Activated T-helper 2 cell treated with anti-CD3 and anti-CD28 coated beads, Interferon-gamma antibody, Interleukin-2, Interleukin-4, amounts not matched to agents 10 μg/mL and 5 μg/mL and 100 μg/mL, durations not matched to agents 14 hours and 24 hours and 36 hours (primary cell): ENCODE data around the gene RRAGD. TPM values are rescaled to one million over a fixed set of nuclear protein-coding genes. Genes with fewer than 3 reads are reported as not detected.

Experiments used
- DNase-seq: peaks from one replicate; pipeline ENCODE4 v3.0.0; 2021; ENCODE audit warnings: low spot score
- H3K27ac Mint-ChIP-seq: one replicate; pipeline ENCODE4 v1.8.0; 2021; ENCODE audit warnings: mixed read lengths
- H3K27me3 Mint-ChIP-seq: one replicate; pipeline ENCODE4 v1.8.0; 2021; ENCODE audit warnings: low read depth, mixed read lengths
- H3K36me3 Mint-ChIP-seq: one replicate; pipeline ENCODE4 v1.8.0; 2021; ENCODE audit warnings: low read depth, mixed read lengths
- H3K4me1 Mint-ChIP-seq: one replicate; pipeline ENCODE4 v1.8.0; 2021; ENCODE audit warnings: low read depth, mixed read lengths
- H3K4me3 Mint-ChIP-seq: one replicate; pipeline ENCODE4 v1.8.0; 2021; ENCODE audit warnings: low read depth, mild to moderate bottlenecking, moderate library complexity, mixed read lengths
- H3K9me3 Mint-ChIP-seq: one replicate; pipeline ENCODE4 v1.8.0; 2021; ENCODE audit warnings: mixed read lengths
- intact Hi-C: fragments of 100-400 bp; cut with micrococcal nuclease; formaldehyde crosslinking; loops from one replicate; pipeline ENCODE4 v1.15.1; 2023
- total RNA-seq: library from RNA; stranded (reverse); gene quantifications from 2 replicates; pipeline ENCODE4 v1.2.3, GENCODE V29; 2022

Gene RRAGD
- total RNA-seq, 1 donor from 2014 or later: 7.2 TPM

DNA sequence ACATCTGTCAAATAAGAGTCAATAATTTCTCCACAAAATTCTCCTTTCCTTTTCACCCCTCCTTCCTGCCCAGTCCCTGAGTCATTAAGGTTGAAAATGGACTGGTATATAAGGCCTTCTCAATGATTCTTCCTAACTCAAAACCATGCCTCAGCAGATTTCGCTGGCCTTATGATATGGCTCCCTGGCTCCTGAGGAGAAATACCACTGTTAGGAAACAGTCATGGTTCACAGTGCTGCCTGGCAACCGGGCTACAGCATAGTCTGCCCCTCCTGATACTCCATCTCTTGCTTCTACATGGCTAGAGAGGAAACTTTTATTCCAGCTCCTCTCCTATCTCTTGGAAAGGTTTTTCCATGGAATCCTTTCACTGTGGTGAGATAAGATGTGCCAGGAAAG is 64.2 kb downstream of the RRAGD start:
- H3K27me3 Mint-ChIP-seq: no peaks in the 10 kb centered on the region
- peaks cover 50% of the 10 kb centered on the region for H3K4me1 Mint-ChIP-seq
- no peak for DNase-seq
- peaks cover 24% of the 10 kb centered on the region for H3K36me3 Mint-ChIP-seq
- no peak overlapping the region for H3K4me3 Mint-ChIP-seq
- H3K9me3 Mint-ChIP-seq: no peaks in the 10 kb centered on the region
- intact Hi-C loops: no loop called here
- no peak overlapping the region for H3K27ac Mint-ChIP-seq

DNA sequence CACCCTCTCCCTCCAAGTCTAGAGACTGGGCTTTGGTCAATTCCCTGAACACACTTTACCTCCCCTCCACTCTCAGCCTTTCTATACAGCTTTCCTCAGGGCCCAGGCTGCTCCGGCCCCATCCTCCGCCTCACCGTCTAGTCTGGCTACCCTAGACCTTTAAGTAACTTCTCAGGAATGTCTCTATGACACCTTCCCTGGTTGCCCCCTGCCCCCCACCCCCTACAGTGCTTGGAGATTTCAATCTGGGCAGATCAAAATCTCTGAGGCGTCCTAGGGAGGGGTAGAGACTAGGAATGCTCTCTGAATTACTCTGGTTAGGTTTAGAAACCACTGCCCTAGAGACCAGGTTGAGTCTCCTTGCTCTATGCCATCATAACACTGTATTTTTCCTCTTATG is 65.6 kb downstream of the RRAGD start:
- Mint-ChIP-seq H3K9me3 (no peaks in the 10 kb centered on the region), H3K4me1 (peaks cover 46% of the 10 kb centered on the region), H3K4me3 (no peak overlapping the region), H3K36me3 (peaks cover 25% of the 10 kb centered on the region), H3K27ac (no peak overlapping the region), H3K27me3 (no peaks in the 10 kb centered on the region)
- no peak for DNase-seq
- intact Hi-C loops: no loop called here

DNA sequence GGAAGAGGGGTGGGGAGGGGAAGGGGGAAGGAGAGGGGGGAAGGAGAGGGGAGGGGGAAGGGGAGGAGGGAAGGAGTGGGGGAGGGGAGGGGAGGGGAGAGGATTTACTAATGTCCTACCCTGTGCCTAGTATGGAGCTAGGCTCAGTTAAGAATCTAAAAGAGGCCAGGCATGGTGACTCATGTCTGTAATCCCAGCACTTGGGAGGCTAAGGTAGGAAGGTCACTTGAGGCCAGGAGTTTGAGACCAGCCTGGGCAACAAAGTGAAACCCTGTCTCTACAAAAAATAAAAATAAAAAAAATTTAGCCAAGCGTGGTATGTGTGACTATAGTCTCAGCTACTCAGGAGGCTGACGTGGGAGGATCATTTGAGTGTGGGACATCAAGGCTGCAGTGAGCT is 72.5 kb downstream of the RRAGD start:
- Mint-ChIP-seq H3K36me3 (peaks cover 39% of the 10 kb centered on the region), H3K4me1 (peaks cover 8% of the 10 kb centered on the region), H3K9me3 (no peaks in the 10 kb centered on the region), H3K4me3 (no peak overlapping the region), H3K27me3 (no peaks in the 10 kb centered on the region), H3K27ac (no peak overlapping the region)
- intact Hi-C loops: no loop called here
- DNase-seq: no peak

DNA sequence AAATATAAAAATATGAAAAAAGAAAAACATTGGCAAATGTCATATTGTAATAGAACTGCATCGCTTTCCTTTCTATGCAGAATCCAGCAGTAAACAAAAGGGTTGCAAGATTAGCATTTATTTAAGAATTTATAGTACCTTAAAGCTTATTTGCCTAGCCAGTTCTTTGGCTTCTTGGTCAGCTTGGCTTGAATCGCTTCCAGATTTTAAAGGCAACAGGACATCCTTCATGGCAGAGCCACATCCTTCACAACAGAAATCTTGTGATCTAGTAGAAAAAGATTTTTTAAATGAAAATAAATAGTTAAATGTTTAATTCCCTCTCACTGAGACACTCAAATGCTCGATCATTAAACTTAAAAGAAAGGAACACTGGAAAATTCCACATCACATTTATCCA is 76.9 kb downstream of the RRAGD start:
- H3K9me3 Mint-ChIP-seq: no peaks in the 10 kb centered on the region
- peaks cover 5% of the 10 kb centered on the region for H3K4me1 Mint-ChIP-seq

DNA sequence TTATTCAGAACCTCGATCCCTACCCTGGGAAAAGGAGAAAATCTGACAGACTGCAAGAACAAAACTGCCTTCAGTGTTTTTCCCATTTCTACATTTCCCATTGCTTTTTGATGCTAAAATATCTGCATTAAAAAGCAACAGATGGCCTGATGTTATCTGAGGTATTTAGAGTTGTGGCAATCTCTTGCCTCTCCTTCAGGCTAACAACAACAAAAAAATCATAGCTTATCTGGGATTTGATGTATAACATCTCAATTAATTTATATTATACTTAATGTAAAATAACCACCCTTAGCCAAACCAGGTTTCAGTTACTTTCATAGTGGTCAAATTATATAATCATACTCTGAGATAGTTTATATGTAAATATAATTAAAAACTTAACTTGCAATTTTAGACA is 81.2 kb downstream of the RRAGD start:
- H3K9me3 Mint-ChIP-seq: no peaks in the 10 kb centered on the region
- no peak for DNase-seq
- no peaks in the 10 kb centered on the region for H3K27me3 Mint-ChIP-seq
- H3K4me3 Mint-ChIP-seq: no peak overlapping the region
- H3K4me1 Mint-ChIP-seq: peaks cover 7% of the 10 kb centered on the region
- peaks cover 54% of the 10 kb centered on the region for H3K36me3 Mint-ChIP-seq
- no peak overlapping the region for H3K27ac Mint-ChIP-seq
- intact Hi-C loops: no loop called here

More for the DNA sequence above, 76.9 kb downstream of the RRAGD start:
- no peak for DNase-seq
- H3K27ac Mint-ChIP-seq: no peak overlapping the region
- intact Hi-C loops: no loop called here
- H3K27me3 Mint-ChIP-seq: no peaks in the 10 kb centered on the region
- peaks cover 47% of the 10 kb centered on the region for H3K36me3 Mint-ChIP-seq
- H3K4me3 Mint-ChIP-seq: no peak overlapping the region

DNA sequence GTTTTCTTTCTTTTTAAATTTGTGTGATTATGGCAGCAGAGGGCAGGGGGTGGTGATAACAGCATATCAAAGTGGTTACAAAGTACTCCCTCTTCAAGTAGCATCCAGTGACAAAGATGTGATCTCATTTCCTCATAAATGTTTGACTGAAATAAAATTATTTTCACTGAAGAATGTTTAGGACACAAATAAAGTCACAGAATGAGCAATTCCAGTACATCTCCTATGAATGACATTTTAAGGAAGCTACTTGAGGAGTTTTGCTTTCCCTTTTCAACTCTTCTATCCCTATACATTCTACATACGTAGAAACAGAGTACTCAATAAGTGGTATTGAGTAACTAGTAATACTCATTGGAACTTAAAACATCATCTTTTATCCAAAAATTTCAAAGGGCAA is 83.1 kb downstream of the RRAGD start:
- DNase-seq: no peak
- Mint-ChIP-seq H3K4me3 (no peak overlapping the region), H3K4me1 (peaks cover 7% of the 10 kb centered on the region), H3K27me3 (no peaks in the 10 kb centered on the region), H3K9me3 (no peaks in the 10 kb centered on the region), H3K36me3 (peaks cover 57% of the 10 kb centered on the region), H3K27ac (no peak overlapping the region)
- intact Hi-C loops: no loop called here

DNA sequence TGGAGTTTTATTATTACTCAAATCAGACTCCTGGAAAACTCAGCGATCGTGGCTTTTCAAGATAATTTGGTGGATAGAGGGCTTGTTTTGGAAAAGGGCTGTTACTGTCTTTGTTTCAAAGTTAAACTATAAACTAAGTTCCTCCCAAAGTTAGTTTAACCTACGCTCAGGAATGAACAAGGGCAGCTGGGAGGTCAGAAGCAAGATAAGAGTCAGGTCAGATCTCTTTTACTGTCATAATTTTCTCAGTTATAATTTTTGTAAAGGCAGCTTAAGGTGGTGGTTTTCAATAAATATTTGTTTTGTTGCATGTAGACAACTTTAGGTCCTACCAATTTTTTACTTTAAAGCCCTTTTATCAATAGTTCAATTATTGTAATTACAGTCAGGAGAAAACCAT is 87.8 kb downstream of the RRAGD start:
- Mint-ChIP-seq H3K27me3 (no peaks in the 10 kb centered on the region), H3K36me3 (peaks cover 39% of the 10 kb centered on the region), H3K9me3 (no peaks in the 10 kb centered on the region), H3K27ac (no peak overlapping the region), H3K4me1 (peaks cover 5% of the 10 kb centered on the region), H3K4me3 (no peak overlapping the region)
- intact Hi-C loops: no loop called here
- DNase-seq: no peak

DNA sequence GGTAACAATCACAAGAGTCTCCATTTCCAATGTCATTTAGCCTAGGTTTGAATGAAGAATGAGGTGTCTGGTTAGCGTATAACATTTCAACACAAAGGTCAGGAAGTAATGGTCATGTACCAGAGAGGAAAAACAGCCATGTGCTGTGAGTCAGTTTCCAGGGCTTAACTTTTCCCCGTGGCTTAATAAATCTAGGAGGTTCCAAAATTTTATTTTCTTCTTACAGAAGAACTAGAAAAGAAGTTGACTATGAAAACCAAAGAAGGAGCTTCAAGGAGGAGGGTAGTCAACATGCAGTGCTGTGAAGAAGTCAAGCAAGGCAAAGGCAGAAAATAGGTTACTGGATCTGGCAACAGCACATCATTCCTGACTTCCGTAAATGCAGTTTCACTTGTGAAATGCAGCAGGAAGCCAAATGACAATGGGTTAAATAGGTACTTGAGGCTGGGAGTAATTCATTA is 88.5 kb downstream of the RRAGD start:
- Mint-ChIP-seq H3K4me1 (no peaks in the 10 kb centered on the region), H3K36me3 (peaks cover 32% of the 10 kb centered on the region), H3K4me3 (no peak overlapping the region), H3K27me3 (no peaks in the 10 kb centered on the region), H3K27ac (no peak overlapping the region), H3K9me3 (no peaks in the 10 kb centered on the region)
- DNase-seq: no peak
- intact Hi-C loops: no loop called here

DNA sequence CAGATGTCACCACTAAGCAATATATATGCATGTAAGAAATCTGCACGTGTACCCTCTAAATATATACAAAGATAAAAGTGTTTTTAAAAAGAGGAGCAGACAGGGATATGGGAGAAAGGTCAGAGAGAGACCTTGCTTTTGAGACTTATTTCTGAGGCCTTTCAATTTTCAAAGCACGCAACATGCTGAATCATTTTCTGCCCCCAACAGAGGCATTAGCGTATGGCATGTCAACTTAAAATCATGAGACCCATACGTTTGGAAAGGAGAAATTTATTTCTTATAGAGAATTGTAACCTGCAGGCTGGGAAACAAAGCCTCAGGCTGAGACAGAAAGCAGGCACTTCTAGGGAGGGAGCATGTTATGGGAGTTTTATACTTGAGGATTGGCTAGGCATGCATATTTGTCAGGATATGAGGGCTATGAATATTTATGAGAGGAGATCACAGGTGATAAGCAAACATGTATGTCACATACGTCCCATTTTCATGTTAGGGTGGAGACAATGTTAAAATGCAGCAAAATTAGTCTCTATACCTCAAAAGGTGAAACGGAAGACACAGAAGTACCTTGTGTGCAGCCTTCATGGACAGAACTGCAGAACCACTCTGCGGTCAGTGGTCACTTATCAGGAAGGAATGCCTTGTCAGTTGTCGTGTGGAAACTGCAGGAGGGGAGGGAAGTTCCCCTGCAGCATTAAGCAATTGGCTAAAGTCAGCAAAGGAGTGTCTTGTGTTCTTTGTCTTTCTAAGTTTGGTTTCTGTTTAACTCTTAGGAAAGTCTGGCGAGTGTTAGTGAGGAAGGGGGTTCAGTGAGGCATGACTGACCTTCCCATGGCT is 90.7 kb downstream of the RRAGD start:
- DNase-seq: no peak
- Mint-ChIP-seq H3K4me3 (no peak overlapping the region), H3K4me1 (no peaks in the 10 kb centered on the region), H3K36me3 (peaks cover 16% of the 10 kb centered on the region), H3K27me3 (no peaks in the 10 kb centered on the region), H3K9me3 (no peaks in the 10 kb centered on the region), H3K27ac (no peak overlapping the region)
- intact Hi-C loops: no loop called here

DNA sequence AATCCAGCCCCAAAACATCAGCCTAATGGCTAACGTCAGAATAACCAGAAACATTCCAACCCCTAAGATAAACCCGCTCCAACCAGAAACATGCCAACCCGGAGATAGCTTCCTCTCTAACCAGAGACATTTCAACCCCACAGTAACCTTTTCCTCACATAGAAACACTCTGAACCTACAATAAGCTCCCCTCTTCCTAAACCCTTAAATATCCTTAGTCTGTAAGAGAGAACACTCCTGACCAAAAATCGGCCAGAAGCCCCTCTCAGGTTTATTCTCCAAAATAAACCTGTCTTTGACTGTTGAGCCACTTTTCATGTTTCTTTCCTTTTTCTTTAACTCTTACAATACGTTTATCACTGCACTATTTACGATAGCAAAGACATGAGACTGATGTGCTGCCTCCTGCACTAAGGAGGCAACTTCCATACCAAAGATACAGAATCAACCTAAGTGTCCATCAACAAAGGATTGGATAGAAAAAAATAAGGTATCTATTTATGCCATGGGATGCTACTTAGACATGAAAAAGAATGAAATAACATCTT is 92.0 kb downstream of the RRAGD start:
- no peaks in the 10 kb centered on the region for H3K4me1 Mint-ChIP-seq
- no peak overlapping the region for H3K27ac Mint-ChIP-seq
- H3K27me3 Mint-ChIP-seq: no peaks in the 10 kb centered on the region
- DNase-seq: no peak
- intact Hi-C loops: no loop called here
- H3K36me3 Mint-ChIP-seq: peaks cover 17% of the 10 kb centered on the region
- no peaks in the 10 kb centered on the region for H3K9me3 Mint-ChIP-seq
- H3K4me3 Mint-ChIP-seq: no peak overlapping the region

DNA sequence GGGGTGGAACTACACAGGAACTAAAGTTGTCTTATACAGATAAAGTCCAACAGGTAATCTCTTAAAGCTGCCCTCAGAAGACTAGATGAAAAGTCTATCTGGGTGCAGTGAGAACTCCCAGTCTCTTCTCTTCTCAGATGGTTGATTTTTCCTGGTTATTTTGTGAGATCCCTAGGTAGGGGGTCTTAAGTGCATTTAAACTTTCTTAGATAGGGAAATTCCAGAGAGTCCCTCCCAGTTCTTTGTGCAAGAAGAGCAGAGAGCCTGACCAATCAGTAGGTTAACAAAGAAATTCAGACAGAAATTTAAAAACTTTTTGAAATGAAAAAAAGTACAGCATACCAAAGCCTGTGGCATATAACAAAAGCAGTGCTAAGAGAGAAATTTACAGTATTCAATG is 95.0 kb downstream of the RRAGD start:
- H3K4me3 Mint-ChIP-seq: no peak overlapping the region
- no peak overlapping the region for H3K27ac Mint-ChIP-seq
- DNase-seq: no peak
- H3K9me3 Mint-ChIP-seq: no peaks in the 10 kb centered on the region
- H3K27me3 Mint-ChIP-seq: no peaks in the 10 kb centered on the region
- no peaks in the 10 kb centered on the region for H3K4me1 Mint-ChIP-seq
- intact Hi-C loops: no loop called here
- H3K36me3 Mint-ChIP-seq: peaks cover 11% of the 10 kb centered on the region

DNA sequence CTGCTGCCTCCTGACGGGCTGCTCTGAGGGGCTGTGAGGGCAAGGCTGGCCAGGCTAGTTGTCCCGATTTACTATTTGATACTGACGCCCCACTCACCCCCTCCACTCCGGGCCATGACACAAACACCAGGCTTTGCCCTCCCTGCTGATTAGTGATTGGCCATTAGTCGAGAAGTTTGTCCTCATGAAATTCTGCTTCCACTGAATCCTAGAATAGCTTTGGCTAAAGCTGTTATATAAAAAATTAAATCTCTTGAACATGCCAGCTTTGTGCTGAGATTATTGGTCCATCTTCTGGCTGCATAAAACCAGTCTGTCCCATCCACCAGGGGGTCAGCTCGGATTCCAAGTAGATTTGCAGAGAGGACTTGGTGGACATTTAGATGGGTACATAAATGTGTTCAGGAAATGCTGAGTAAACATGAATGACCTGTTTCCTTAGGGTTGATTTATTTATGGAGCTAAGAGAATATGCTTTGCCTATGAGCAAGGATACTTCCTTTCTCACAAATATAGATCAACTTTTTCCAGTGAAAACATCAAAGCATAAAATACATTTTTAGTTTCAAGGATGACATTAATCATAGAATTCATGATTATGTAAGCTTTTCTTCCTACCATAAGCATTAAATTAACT is 96.7 kb downstream of the RRAGD start, which contains the start of gene GABRR2:
Gene GABRR2 (minus strand): TSS at position 51 of the 637 bp plus-strand sequence. CDS start 134 bp downstream, outside the sequence.
- Mint-ChIP-seq H3K36me3 (peaks cover 5% of the 10 kb centered on the region), H3K4me1 (no peaks in the 10 kb centered on the region), H3K27ac (no peak within 1 kb of the TSS), H3K4me3 (no peak within 1 kb of the TSS), H3K27me3 (no peaks in the 10 kb centered on the region), H3K9me3 (no peaks in the 10 kb centered on the region)
- intact Hi-C loops: no loop called here
- no peak for DNase-seq

DNA sequence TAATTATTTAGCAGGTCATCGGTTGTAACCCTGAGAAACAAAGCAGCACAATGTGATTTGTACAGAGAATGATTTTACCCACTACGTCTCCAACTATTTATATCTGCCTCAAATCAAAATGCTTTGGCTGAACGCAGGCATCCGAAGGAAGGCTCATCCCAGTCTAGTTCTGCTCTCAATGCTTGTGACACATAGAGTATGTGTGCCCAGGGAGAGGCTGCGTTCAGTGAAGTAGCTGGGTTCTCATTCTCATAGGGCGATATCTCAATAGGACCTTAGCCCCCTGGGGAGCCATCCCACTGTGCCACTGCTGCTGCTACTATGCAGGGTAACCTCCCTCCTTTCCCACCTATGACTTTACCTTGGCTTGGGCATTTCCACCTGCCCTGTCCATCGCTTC is 97.4 kb downstream of the RRAGD start:
- Mint-ChIP-seq H3K27ac (no peak overlapping the region), H3K4me3 (no peak overlapping the region), H3K27me3 (no peaks in the 10 kb centered on the region), H3K9me3 (no peaks in the 10 kb centered on the region), H3K4me1 (no peaks in the 10 kb centered on the region), H3K36me3 (peaks cover 5% of the 10 kb centered on the region)
- DNase-seq: no peak
- intact Hi-C loops: no loop called here
